ENCODE data around the gene GPC3.

The GPC3 gene

GRCh38 chrX:133980832-133981588 is 4.4 kb downstream of the GPC3 start:
- TF ChIP-seq, protein P1, sequence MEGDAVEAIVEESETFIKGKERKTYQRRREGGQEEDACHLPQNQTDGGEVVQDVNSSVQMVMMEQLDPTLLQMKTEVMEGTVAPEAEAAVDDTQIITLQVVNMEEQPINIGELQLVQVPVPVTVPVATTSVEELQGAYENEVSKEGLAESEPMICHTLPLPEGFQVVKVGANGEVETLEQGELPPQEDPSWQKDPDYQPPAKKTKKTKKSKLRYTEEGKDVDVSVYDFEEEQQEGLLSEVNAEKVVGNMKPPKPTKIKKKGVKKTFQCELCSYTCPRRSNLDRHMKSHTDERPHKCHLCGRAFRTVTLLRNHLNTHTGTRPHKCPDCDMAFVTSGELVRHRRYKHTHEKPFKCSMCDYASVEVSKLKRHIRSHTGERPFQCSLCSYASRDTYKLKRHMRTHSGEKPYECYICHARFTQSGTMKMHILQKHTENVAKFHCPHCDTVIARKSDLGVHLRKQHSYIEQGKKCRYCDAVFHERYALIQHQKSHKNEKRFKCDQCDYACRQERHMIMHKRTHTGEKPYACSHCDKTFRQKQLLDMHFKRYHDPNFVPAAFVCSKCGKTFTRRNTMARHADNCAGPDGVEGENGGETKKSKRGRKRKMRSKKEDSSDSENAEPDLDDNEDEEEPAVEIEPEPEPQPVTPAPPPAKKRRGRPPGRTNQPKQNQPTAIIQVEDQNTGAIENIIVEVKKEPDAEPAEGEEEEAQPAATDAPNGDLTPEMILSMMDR (conservative IDR thresholded peaks at IDR 0.05; ENCODE audit: control insufficient read depth, insufficient read depth, low read depth, low read length), result no peak
- H3K4me3 ChIP-seq (ENCODE audit: control insufficient read depth, low read depth, low read length), result no peak overlapping the region
- peak; percentile 30 for DNase-seq (ENCODE audit: low read depth)

DNA sequence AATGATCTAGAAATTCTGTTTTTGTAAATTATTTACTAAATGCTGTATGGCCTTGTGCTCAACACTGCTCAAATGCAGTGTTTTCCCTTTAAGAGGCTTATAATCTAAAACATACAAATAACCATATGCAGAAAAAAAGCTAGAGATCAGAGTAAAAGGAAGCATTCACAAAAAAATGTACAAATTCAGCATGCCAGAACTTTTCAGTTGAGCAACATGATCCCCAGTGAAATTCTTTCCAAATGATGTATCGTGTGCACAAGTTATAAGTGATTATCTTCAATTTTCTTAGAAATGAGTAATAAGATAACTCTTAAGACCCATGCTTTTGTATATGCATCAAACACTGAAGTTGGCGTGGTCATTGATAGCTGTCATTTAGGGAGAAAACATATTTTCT is 5.0 kb downstream of the GPC3 start:
- TF ChIP-seq, protein P1 (conservative IDR thresholded peaks at IDR 0.05; ENCODE audit: control insufficient read depth, insufficient read depth, low read depth, low read length), result no peak
- DNase-seq (ENCODE audit: low read depth), result peak; percentile 56
- no peak overlapping the region for H3K4me3 ChIP-seq (ENCODE audit: control insufficient read depth, low read depth, low read length)

GRCh38 chrX:133979641-133980230 is 5.7 kb downstream of the GPC3 start:
- no peak overlapping the region for H3K4me3 ChIP-seq (ENCODE audit: control insufficient read depth, low read depth, low read length)
- TF ChIP-seq, protein P1 (conservative IDR thresholded peaks at IDR 0.05; ENCODE audit: control insufficient read depth, insufficient read depth, low read depth, low read length), result no peak
- DNase-seq (ENCODE audit: low read depth), result no peak

DNA sequence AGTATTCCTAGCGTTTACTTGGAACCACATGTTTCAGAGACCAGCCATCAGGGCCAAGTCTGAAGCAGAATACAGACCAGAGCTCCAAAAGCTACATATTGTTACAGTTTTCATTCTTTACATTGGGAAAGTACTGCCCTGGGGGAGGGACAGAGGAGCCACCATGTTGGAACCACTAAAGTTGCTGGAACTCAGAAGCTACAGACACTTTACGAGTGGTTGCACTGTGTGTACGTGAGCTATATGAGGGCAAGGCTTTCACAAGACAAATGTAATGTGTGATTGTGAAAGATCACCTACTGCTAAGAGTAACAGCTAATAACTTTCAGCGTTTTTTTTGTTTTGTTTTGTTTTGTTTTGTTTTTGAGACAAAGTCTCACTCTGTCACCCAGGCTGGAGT is 11.7 kb downstream of the GPC3 start:
- TF ChIP-seq, protein P1 (conservative IDR thresholded peaks at IDR 0.05; ENCODE audit: control insufficient read depth, insufficient read depth, low read depth, low read length), result no peak
- DNase-seq (ENCODE audit: low read depth), result no peak
- no peak overlapping the region for H3K4me3 ChIP-seq (ENCODE audit: control insufficient read depth, low read depth, low read length)

- DNase-seq (ENCODE audit: low read depth), result no peak
- TF ChIP-seq, protein P1 (conservative IDR thresholded peaks at IDR 0.05; ENCODE audit: control insufficient read depth, insufficient read depth, low read depth, low read length), result no peak
- H3K4me3 ChIP-seq (ENCODE audit: control insufficient read depth, low read depth, low read length), result no peak overlapping the region
These were observed 12.5 kb downstream of the GPC3 start for GRCh38 chrX:133972916-133973315.

DNA sequence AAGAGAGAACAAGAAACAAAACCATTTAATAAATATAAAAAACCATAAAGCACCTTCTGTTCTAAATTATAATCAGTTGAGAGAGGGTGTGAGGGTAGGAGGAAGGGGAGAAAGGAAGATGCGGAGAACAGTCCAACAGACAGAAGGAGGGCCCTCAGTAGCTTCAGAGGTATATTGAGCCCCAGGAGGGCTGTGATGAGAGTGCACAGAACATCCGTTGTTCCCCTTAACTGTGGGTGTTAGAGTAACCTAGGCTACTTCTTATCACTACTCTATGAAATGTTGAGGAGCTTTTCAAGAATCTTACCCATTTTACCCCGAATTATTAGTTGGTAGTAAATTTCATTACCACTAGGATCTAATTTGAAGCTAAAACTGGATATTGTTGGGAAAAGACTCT is 13.8 kb downstream of the GPC3 start:
- TF ChIP-seq, protein P1 (conservative IDR thresholded peaks at IDR 0.05; ENCODE audit: control insufficient read depth, insufficient read depth, low read depth, low read length), result no peak
- no peak for DNase-seq (ENCODE audit: low read depth)
- no peak overlapping the region for H3K4me3 ChIP-seq (ENCODE audit: control insufficient read depth, low read depth, low read length)
